SU-DHL-6 (cell line): ENCODE results near the gene COL24A1.

Experiments
- EZH2phosphoT487 ChIP-seq: fragments of 200-600 bp; sonication (generic), shearing (Covaris generic); conservative IDR thresholded peaks from 2 replicates; pipeline ENCODE4 v1.6.1; 2018; ENCODE audit warnings: mild to moderate bottlenecking, antibody characterized with exemption, low read length, moderate library complexity, mixed read lengths
- TF ChIP-seq, protein P1 (sequence below): fragments of 200-600 bp; sonication (generic); IDR thresholded peaks from one replicate; pipeline ENCODE4 v1.5.1; 2017; ENCODE audit warnings: antibody characterized with exemption, mild to moderate bottlenecking, low read length, moderate library complexity; ENCODE audit not compliant: insufficient read depth, poor library complexity, severe bottlenecking

DNA sequence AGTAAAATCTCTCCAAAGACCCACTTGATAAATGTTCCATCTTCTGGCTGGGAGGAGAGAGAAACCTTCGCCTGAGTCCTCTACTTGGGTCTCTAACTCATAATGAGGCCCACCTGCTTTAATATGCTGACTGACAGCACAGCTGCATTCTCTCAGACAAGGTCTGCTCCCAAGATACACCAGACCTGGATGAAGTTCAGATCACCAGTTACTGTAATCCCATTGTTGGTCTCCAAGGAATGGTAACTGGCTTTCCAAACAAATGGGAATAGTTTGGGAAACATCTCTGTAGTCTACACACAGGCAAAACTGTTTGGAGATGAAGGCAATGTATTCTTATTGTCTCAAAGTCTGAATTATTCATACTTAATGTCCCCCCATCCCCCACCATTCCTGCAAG is 27.9 kb upstream of the COL24A1 start:
- TF ChIP-seq, protein P1, sequence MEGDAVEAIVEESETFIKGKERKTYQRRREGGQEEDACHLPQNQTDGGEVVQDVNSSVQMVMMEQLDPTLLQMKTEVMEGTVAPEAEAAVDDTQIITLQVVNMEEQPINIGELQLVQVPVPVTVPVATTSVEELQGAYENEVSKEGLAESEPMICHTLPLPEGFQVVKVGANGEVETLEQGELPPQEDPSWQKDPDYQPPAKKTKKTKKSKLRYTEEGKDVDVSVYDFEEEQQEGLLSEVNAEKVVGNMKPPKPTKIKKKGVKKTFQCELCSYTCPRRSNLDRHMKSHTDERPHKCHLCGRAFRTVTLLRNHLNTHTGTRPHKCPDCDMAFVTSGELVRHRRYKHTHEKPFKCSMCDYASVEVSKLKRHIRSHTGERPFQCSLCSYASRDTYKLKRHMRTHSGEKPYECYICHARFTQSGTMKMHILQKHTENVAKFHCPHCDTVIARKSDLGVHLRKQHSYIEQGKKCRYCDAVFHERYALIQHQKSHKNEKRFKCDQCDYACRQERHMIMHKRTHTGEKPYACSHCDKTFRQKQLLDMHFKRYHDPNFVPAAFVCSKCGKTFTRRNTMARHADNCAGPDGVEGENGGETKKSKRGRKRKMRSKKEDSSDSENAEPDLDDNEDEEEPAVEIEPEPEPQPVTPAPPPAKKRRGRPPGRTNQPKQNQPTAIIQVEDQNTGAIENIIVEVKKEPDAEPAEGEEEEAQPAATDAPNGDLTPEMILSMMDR, result no peak
- no peak for TF ChIP-seq EZH2phosphoT487
